ENCODE data around the gene PRKD3.

DNA sequence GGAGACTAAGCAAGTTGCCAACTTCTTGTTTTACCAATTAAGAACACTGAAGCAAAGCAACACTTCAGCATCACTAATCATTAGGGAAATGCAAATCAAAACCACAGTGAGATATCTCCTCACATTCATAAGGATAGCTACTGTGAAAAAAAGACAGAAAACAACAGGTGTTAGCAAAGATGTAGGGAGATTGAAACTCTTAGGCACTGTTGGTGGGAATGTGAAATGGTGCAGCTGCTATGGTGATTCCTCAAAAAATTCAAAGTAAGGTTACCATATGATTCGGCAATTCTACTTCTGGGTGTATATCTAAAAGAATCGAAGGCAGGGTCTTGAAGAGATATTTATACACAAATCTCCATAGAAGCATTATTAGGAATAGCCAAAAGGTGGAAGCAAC is 8.6 kb upstream of the PRKD3 start:
- TF ChIP-seq POLR2AphosphoS5 (IDR thresholded peaks at IDR 0.05) (no peak), EZH2 (IDR thresholded peaks at IDR 0.05; ENCODE audit: borderline replicate concordance, insufficient read depth, low read length, poor library complexity, severe bottlenecking) (no peak), RAD21 (conservative IDR thresholded peaks at IDR 0.05) (no peak)
- TF ChIP-seq, protein P1, sequence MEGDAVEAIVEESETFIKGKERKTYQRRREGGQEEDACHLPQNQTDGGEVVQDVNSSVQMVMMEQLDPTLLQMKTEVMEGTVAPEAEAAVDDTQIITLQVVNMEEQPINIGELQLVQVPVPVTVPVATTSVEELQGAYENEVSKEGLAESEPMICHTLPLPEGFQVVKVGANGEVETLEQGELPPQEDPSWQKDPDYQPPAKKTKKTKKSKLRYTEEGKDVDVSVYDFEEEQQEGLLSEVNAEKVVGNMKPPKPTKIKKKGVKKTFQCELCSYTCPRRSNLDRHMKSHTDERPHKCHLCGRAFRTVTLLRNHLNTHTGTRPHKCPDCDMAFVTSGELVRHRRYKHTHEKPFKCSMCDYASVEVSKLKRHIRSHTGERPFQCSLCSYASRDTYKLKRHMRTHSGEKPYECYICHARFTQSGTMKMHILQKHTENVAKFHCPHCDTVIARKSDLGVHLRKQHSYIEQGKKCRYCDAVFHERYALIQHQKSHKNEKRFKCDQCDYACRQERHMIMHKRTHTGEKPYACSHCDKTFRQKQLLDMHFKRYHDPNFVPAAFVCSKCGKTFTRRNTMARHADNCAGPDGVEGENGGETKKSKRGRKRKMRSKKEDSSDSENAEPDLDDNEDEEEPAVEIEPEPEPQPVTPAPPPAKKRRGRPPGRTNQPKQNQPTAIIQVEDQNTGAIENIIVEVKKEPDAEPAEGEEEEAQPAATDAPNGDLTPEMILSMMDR (IDR thresholded peaks at IDR 0.05; ENCODE audit: poor library complexity, severe bottlenecking): no peak

Data from neural cell (in vitro differentiated cells).